Spleen (tissue), 11 donors: Measurements from ENCODE around the gene SLC19A2. TPM values are rescaled to one million over a fixed set of nuclear protein-coding genes. Genes with fewer than 3 reads are reported as not detected.

Source experiments
- DNase-seq: peaks from one replicate; pipeline ENCODE4 v3.0.0-alpha.2; 2020
- H3K27ac ChIP-seq, 8 donors: fragments of 200-600 bp; sonication (generic) in 7 of 8; 1 replicate in 4 of 8; 2 replicates in 4 of 8; pipeline versions ENCODE4 v1.5.0 to v1.8.0; 2016 to 2021; ENCODE audit warnings: inconsistent platforms in 4 of 8, mild to moderate bottlenecking in 4 of 8, moderate library complexity in 1 of 8
- H3K27me3 ChIP-seq, 7 donors: fragments of 200-600 bp; sonication (generic) in 6 of 7; replicated peaks in 1 of 7; 1 replicate in 4 of 7; 2 replicates in 3 of 7; pipeline versions ENCODE4 v1.5.0 to v1.8.0; 2016 to 2021; ENCODE audit warnings: inconsistent platforms in 3 of 7, mild to moderate bottlenecking in 1 of 7
- H3K36me3 ChIP-seq, 6 donors: fragments of 200-600 bp; sonication (generic) in 5 of 6; 1 replicate in 4 of 6; 2 replicates in 2 of 6; pipeline versions ENCODE4 v1.5.0 to v1.8.0; 2016 to 2021; ENCODE audit warnings: inconsistent platforms in 2 of 6
- H3K4me1 ChIP-seq, 6 donors: fragments of 200-600 bp; sonication (generic) in 5 of 6; 1 replicate in 3 of 6; 2 replicates in 3 of 6; pipeline versions ENCODE4 v1.5.0 to v1.8.0; 2016 to 2021; ENCODE audit warnings: inconsistent platforms in 3 of 6
- H3K4me3 ChIP-seq, 8 donors: fragments of 200-600 bp; sonication (generic) in 7 of 8; 1 replicate in 4 of 8; 2 replicates in 4 of 8; pipeline versions ENCODE4 v1.5.0 to v1.8.0; 2016 to 2021; ENCODE audit warnings: inconsistent platforms in 4 of 8, mild to moderate bottlenecking in 4 of 8, moderate library complexity in 2 of 8
- H3K9me3 ChIP-seq, 8 donors: fragments of 200-600 bp; sonication (generic) in 7 of 8; 1 replicate in 4 of 8; 2 replicates in 4 of 8; pipeline versions ENCODE4 v1.5.0 to v1.8.0; 2016 to 2021; ENCODE audit warnings: inconsistent platforms in 4 of 8
- POLR2A ChIP-seq, 3 donors: fragments of 450-650 bp; IDR thresholded peaks; one replicate each; pipeline ENCODE4 v1.5.1; 2017; ENCODE audit warnings: antibody characterized with exemption in 3 of 3, mild to moderate bottlenecking in 1 of 3
- POLR2AphosphoS5 ChIP-seq, 3 donors: sonication (generic); formaldehyde crosslinking; IDR thresholded peaks; one replicate each; pipeline ENCODE4 v1.5.1; 2017; ENCODE audit warnings: antibody characterized with exemption in 3 of 3
- WGBS, 5 donors: extraction: QIAGEN DNeasy Blood & Tissue Kit in 3 of 5; methylation state at CpG; one replicate each; pipeline versions ENCODE4 v1.1.5 to v1.1.7; 2013 to 2018; 5-methylcytosine and 5-hydroxymethylcytosine counted together
- intact Hi-C: fragments of 100-400 bp; cut with DNase I; formaldehyde crosslinking; loops from one replicate; pipeline ENCODE4 v1.15.0; 2023; ENCODE audit warnings: low total_unique reads
- polyA plus RNA-seq, 3 donors: library from polyadenylated mRNA; stranded (reverse); fragments of 200-250 nt; gene quantifications; one replicate each; pipeline ENCODE4 v1.2.1, GENCODE V29; 2013
- total RNA-seq, 7 donors: library from RNA; depleted of rRNA in 3 of 7; stranded (reverse); fragments of >200 nt in 3 of 7; fragmentation: NEBNext Ultra II Directional in 4 of 7; extraction: Animal tissue kit (Norgen Biotek cat#: 25700) in 4 of 7; gene quantifications; one replicate each; pipeline versions ENCODE4 v1.1.0 to v1.2.1, GENCODE V29; 2016 to 2021
- TF ChIP-seq, protein P1 (sequence below), 11 experiments: fragments of 200-600 bp in 7 of 11; fragments of 450-650 bp in 4 of 11; sonication (generic) in 4 of 11; IDR thresholded peaks in 8 of 11; conservative IDR thresholded peaks in 3 of 11; 1 replicate in 7 of 11; 2 replicates in 4 of 11; pipeline versions ENCODE4 v1.4.0 to v1.8.0; 2016 to 2021; ENCODE audit warnings: antibody characterized with exemption in 11 of 11, inconsistent platforms in 4 of 11, mild to moderate bottlenecking in 1 of 11
- donor health status: healthy with polysubstance abuse.
- donor health status: DM: no; HTN: no; CAD: no; lungs with moderate emphysema.
- donor health status: DM: no; HTN: no; CAD: no.
- donor health status: Bipolar disorder and iron deficiency.
- donor health status: healthy.
- donor health status: DM: no; HTN: no; CAD: no.
- donor health status: DM: yes; HTN: yes; CAD: no.

Gene SLC19A2
- total and polyA plus RNA-seq, 10 donors: 2.0 to 6.7 (median 3.6) TPM

DNA sequence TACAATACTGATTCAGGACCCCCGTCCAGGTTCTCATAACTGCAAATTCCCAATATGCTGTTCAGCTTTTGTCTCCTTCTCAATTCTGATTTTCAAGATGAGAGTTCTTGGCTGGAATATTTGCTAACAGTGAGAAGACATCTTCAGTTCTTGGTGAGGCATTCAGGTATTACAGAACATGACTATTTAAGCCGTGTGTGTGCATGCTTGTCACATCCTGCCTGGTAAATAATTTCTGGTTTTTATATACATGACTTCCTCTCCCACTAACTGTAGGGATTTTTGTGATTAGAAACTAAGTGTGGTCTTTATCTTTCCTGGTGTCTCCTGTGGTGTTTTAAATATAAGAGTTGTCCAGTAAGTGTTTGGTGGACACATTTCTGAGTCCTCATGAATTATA, 10.2 kb upstream of the SLC19A2 start:
- Histone ChIP-seq H3K27me3 (no peaks in the 10 kb centered on the region), H3K4me3 (no peak overlapping the region), H3K9me3 (peaks cover 0 to 7% (median 0%) of the 10 kb centered on the region in 8 donors), H3K36me3 (no peaks in the 10 kb centered on the region), H3K27ac (no peak overlapping the region), H3K4me1 (no peaks in the 10 kb centered on the region)
- TF ChIP-seq, protein P1, sequence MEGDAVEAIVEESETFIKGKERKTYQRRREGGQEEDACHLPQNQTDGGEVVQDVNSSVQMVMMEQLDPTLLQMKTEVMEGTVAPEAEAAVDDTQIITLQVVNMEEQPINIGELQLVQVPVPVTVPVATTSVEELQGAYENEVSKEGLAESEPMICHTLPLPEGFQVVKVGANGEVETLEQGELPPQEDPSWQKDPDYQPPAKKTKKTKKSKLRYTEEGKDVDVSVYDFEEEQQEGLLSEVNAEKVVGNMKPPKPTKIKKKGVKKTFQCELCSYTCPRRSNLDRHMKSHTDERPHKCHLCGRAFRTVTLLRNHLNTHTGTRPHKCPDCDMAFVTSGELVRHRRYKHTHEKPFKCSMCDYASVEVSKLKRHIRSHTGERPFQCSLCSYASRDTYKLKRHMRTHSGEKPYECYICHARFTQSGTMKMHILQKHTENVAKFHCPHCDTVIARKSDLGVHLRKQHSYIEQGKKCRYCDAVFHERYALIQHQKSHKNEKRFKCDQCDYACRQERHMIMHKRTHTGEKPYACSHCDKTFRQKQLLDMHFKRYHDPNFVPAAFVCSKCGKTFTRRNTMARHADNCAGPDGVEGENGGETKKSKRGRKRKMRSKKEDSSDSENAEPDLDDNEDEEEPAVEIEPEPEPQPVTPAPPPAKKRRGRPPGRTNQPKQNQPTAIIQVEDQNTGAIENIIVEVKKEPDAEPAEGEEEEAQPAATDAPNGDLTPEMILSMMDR (IDR thresholded peaks at IDR 0.05 in 8 of 11, conservative IDR thresholded peaks at IDR 0.05 in 3 of 11): no peak
- no peak for TF ChIP-seq POLR2AphosphoS5 (IDR thresholded peaks at IDR 0.05)
- TF ChIP-seq POLR2A (IDR thresholded peaks at IDR 0.05): no peak
- 42 to 54% (median 53%) methylated on average over 2 of the region's 2 CpGs for WGBS, 5 donors
- intact Hi-C loops: no loop called here
- no peak for DNase-seq

DNA sequence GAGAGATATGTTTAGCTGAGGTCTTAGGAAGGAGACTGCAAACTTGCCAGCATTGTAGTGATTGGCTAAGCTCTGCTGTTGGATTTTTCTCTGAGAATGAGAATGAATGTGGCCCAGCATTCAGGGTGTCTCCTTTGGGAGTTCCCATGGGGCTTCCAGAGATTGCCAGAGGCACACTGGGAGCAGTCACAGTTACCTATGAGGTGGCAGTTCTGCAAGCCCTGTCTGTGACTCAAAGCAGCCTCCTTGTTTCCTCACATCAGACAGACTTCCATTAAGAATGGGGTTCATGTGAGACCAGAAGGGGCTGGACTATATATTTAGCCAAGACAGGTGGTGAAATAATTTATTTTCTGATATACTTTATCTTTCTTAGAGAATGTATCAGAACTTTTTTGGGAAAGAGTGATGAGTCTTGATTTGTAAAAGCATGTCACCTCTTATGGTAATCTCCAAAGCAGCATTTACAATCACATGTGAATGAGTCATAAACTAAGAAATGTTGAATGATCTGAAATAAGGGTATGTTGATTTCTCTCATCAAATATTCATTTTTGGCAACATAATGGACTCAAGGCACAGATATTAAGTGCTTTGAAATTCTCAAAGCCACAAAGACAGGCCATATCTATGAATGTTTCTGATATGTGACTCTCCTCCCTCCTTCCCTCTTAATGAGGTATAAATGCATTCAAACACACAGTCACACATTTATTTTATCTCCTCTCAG, 9.5 kb upstream of the SLC19A2 start:
- Histone ChIP-seq H3K4me3 (no peak overlapping the region), H3K27me3 (no peaks in the 10 kb centered on the region), H3K36me3 (no peaks in the 10 kb centered on the region), H3K4me1 (no peaks in the 10 kb centered on the region), H3K9me3 (peaks cover 0 to 7% (median 0%) of the 10 kb centered on the region in 8 donors), H3K27ac (no peak overlapping the region)
- TF ChIP-seq POLR2AphosphoS5 (IDR thresholded peaks at IDR 0.05) (no peak), POLR2A (IDR thresholded peaks at IDR 0.05) (no peak)
- TF ChIP-seq, protein P1 (IDR thresholded peaks at IDR 0.05 in 8 of 11, conservative IDR thresholded peaks at IDR 0.05 in 3 of 11): no peak
- no peak for DNase-seq
- intact Hi-C loops: no loop called here

DNA sequence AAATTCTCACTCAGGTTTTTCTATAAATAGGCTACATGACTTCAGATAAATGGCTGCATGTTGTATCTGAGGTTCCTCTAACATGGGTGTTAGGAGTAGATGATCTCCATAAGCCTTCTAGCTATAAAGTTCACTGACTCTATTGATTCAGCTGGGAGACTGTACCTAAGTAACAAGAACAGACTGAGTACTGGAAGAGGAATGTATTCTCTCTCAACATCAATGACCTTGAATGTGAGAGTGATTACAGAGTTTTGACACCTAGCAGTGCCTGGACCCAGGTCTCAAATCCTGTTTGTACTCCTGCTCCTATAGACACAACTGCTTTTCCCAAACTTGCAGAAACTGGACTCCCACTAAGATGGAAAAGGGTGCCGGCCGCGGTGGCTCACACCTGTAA, 8.6 kb upstream of the SLC19A2 start:
- TF ChIP-seq POLR2AphosphoS5 (IDR thresholded peaks at IDR 0.05): no peak
- TF ChIP-seq, protein P1 (IDR thresholded peaks at IDR 0.05 in 8 of 11, conservative IDR thresholded peaks at IDR 0.05 in 3 of 11): no peak
- TF ChIP-seq POLR2A (IDR thresholded peaks at IDR 0.05): no peak
- Histone ChIP-seq H3K4me3 (no peak overlapping the region), H3K27ac (no peak overlapping the region), H3K4me1 (no peaks in the 10 kb centered on the region), H3K36me3 (no peaks in the 10 kb centered on the region), H3K9me3 (peaks cover 0 to 7% (median 0%) of the 10 kb centered on the region in 8 donors), H3K27me3 (no peaks in the 10 kb centered on the region)
- intact Hi-C loops: no loop called here
- WGBS, 5 donors: 90 to 98% (median 95%) methylated on average over 3 of the region's 3 CpGs
- DNase-seq: no peak

DNA sequence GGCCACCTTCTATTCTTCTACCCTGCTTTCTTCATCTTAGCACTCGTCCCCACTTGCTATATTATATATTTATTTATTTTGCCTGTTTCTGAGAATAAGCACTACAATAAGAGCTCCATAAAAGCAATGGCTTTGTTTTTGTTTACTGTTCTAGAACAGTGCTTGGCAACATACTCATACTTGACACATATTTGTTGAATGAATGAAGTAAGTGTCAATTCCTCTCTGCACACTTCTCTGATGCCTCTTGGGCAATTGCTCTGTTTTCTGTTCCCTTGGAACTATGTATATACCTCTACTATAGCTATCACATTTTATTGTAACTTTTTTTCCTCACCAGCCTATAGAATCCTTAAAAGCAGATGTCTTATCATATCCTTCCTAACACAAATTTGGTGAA, 7.5 kb upstream of the SLC19A2 start:
- WGBS, 5 donors: 81 to 89% (median 84%) methylated on average over 1 of the region's 1 CpG
- intact Hi-C loops: no loop called here

More for the DNA sequence above, 7.5 kb upstream of the SLC19A2 start:
- no peak for DNase-seq
- Histone ChIP-seq H3K27me3 (no peaks in the 10 kb centered on the region), H3K4me1 (no peaks in the 10 kb centered on the region), H3K9me3 (peaks cover 0 to 2% (median 0%) of the 10 kb centered on the region in 8 donors), H3K4me3 (no peak overlapping the region), H3K27ac (no peak overlapping the region), H3K36me3 (no peaks in the 10 kb centered on the region)
- TF ChIP-seq POLR2AphosphoS5 (IDR thresholded peaks at IDR 0.05) (no peak), POLR2A (IDR thresholded peaks at IDR 0.05) (no peak)
- TF ChIP-seq, protein P1 (IDR thresholded peaks at IDR 0.05 in 8 of 11, conservative IDR thresholded peaks at IDR 0.05 in 3 of 11): no peak
